ENCODE measurements around the gene CHCHD3.

GRCh38 chr7:132871419-132871818 is 210.5 kb downstream of the CHCHD3 start:
- TF ChIP-seq CTCF (IDR thresholded peaks at IDR 0.05; ENCODE audit: low read depth, low read length) (no peak), EZH2phosphoT487 (IDR thresholded peaks at IDR 0.05; ENCODE audit: low read depth) (no peak)
